Lower leg skin (tissue), 3 donors: ENCODE results near the gene NRAS.

Experiments used
- POLR2A ChIP-seq, 2 donors: fragments of 450-650 bp; IDR thresholded peaks; one replicate each; pipeline ENCODE4 v1.6.1; 2016 to 2017; ENCODE audit warnings: antibody characterized with exemption in 2 of 2, mild to moderate bottlenecking in 1 of 2, moderate library complexity in 1 of 2
- TF ChIP-seq, protein P1 (sequence below), 3 donors: fragments of 450-650 bp; IDR thresholded peaks; one replicate each; pipeline ENCODE4 v1.5.1; 2016; ENCODE audit warnings: antibody characterized with exemption in 3 of 3, mild to moderate bottlenecking in 3 of 3, moderate library complexity in 2 of 3

GRCh38 chr1:114695430-114696058 is 21.0 kb downstream of the NRAS start, which contains the start of gene AMPD1:
- TF ChIP-seq, protein P1, sequence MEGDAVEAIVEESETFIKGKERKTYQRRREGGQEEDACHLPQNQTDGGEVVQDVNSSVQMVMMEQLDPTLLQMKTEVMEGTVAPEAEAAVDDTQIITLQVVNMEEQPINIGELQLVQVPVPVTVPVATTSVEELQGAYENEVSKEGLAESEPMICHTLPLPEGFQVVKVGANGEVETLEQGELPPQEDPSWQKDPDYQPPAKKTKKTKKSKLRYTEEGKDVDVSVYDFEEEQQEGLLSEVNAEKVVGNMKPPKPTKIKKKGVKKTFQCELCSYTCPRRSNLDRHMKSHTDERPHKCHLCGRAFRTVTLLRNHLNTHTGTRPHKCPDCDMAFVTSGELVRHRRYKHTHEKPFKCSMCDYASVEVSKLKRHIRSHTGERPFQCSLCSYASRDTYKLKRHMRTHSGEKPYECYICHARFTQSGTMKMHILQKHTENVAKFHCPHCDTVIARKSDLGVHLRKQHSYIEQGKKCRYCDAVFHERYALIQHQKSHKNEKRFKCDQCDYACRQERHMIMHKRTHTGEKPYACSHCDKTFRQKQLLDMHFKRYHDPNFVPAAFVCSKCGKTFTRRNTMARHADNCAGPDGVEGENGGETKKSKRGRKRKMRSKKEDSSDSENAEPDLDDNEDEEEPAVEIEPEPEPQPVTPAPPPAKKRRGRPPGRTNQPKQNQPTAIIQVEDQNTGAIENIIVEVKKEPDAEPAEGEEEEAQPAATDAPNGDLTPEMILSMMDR (IDR thresholded peaks at IDR 0.05), result no peak
- TF ChIP-seq POLR2A (IDR thresholded peaks at IDR 0.05), result no peak
